GM18499 (cell line): Measurements from ENCODE around the gene SUCLA2.
"Not testable (repeated sequence)": the region's sequence is repeated elsewhere in the genome, so short reads cannot be mapped to it uniquely, and the experiment has no call there.

ENCODE experiments used
- ATAC-seq: cut with Tn5 transposase; IDR thresholded peaks from one replicate; pipeline ENCODE4 v1.9.1; 2021; ENCODE audit warnings: moderate number of reproducible peaks; ENCODE audit not compliant: insufficient read depth, unreplicated experiment

The SUCLA2 gene

GRCh38 chr13:48001114-48001881 is at the start of gene SUCLA2:
TSS of gene SUCLA2 (minus strand) at chr13:48001273. CDS start at chr13:48001269, 4 bp downstream.
- peak; percentile 94 for ATAC-seq

DNA sequence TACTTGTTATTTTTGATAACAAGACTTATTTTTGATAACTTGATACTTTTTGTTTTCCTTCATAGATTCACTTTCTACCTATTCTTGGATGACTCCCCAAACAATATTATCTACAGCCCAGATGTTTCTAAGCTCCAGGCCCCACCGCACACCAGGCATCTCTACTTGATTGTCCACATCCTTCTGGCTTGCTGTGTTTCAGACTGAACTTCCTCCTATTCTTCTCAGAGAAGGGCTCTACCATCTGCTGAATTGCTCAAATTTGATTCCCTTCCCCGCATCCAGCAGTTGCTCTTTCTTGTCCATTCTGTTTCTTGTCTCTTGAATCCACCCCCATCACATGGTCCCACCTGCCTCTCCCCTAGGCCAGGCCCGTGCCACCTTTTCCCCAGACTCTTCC is 49.5 kb upstream of the SUCLA2 start:
- ATAC-seq: no peak

DNA sequence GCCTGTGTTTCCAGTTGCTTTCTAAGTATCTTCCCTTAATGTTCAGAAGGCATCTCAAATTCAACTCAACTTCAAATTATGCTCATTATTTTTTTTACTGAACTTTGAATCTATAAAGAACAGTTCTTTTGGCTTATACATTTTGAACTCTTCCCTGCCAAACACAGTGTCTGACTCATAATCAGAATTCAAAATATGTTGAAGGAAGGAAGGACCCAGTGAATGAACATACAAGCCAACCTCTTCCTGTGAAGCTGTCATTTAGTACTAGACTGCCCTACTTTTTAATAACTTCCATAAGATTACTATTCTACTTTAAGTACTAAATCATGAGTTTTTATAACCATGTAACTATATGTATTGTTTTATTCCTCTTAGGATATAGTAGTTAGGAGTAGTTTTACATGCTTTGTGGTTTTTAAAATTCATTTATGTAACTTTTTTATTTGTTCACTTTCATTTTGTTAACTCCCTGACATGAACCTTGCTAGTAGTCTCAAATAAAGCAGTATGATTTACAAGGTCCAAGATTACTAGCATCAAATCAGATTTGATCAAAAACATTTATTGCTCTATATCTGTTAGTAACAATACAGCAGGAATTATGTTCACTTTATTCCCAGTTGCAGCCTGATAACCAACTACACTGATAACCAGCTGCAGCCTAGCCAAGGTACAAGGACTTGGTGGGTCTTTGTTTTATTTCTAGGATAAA is 42.9 kb upstream of the SUCLA2 start:
- ATAC-seq: no peak

DNA sequence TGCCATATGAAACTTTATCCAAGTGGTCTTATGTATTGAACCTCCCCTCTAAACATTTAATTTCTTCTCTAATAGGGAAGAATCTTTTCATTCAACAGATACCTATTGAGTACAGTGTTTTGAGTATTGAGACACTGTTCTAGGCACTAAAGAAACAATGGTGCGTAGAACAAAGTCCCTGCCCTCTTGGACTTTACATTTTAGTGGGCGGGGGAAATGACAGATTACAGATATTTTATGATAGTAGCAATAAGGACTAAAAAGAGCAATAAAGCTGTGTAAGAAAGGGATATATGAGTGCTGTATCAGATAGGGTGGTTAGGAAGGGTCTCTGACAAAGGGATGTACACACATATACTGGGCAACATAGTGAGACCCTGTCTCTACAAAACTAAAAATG is 41.8 kb upstream of the SUCLA2 start:
- no peak for ATAC-seq

GRCh38 chr13:48040896-48041295 is 39.8 kb upstream of the SUCLA2 start:
- no peak for ATAC-seq

GRCh38 chr13:48040049-48040448 is 39.0 kb upstream of the SUCLA2 start:
- no peak for ATAC-seq

GRCh38 chr13:48038761-48039160 is 37.7 kb upstream of the SUCLA2 start:
- no peak for ATAC-seq

- peak; percentile 86 for ATAC-seq
Observed at GRCh38 chr13:48037346-48038173, 36.5 kb upstream of the SUCLA2 start, which contains the start of gene NUDT15. TSS of gene NUDT15 (plus strand) at chr13:48037726. CDS start at chr13:48037747, 21 bp downstream.

DNA sequence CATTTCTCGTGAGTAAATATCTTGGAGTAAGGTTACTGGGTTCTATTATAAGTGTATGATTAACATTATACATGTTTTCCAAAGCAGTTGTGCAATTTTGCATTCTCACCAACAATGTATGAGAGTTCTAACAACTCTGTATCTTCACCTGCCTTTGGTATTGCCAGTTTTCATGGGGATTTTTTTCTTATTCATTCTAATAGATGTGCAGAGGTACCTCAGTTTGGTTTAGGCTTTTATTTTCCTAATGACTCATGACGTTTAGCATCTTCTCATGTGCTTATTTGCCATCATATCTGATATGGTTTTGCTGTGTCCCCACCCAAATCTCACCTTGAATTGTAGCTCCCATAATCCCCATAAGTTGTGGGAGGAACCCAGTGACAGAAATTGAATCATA is 28.8 kb upstream of the SUCLA2 start:
- no peak for ATAC-seq

DNA sequence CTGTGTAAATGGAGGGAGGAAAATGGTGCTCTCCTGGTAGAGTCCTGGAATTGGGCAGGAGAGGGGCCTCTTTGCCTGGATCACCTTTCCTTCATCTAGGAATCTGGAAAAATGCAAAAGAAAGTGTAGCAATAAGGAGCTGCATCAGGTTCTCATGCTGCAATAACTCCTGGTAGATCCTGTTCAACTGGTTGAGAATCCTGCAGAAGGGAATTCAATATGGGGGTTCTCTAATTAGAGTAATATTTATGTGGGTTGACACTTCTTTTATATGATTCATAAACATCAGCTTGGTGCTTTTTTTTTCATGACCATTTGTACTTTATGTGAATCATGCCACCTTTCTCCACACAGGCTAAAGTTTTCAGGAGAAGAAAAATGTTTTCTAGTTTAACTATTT is 27.0 kb upstream of the SUCLA2 start:
- ATAC-seq: no peak

GRCh38 chr13:48019796-48020195 is 18.7 kb upstream of the SUCLA2 start:
- ATAC-seq: no peak

- no peak for ATAC-seq
Observed at GRCh38 chr13:48018637-48019036, 17.6 kb upstream of the SUCLA2 start.

- no peak for ATAC-seq
Observed at GRCh38 chr13:48014359-48014758, 13.3 kb upstream of the SUCLA2 start.

GRCh38 chr13:48012668-48013067 is 11.6 kb upstream of the SUCLA2 start:
- no peak for ATAC-seq

DNA sequence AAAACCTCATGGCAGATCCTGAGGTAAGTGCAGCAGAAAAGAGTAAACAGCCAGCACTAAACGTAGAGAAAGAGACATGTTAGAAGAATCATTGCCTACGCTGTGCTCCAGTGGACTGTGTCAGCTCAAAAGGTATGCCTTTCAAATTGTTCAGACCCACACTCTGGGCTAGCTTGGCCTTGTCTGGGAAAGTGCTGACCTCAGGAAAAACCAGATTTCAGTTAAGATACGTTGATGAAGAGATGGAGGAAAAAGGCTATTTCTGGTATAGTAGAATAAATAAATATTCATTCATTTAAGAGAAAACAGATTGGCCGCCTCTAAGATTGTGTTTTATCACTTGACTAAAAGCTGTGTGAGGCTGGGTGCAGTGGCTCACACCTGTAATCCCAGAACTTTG is 9.6 kb upstream of the SUCLA2 start:
- ATAC-seq: no peak

- ATAC-seq: no peak
Observed at GRCh38 chr13:48009284-48009683, 8.2 kb upstream of the SUCLA2 start.

GRCh38 chr13:48006396-48006795 is 5.3 kb upstream of the SUCLA2 start:
- no peak for ATAC-seq

- ATAC-seq: no peak
Observed at GRCh38 chr13:48004201-48004600, 3.1 kb upstream of the SUCLA2 start.

DNA sequence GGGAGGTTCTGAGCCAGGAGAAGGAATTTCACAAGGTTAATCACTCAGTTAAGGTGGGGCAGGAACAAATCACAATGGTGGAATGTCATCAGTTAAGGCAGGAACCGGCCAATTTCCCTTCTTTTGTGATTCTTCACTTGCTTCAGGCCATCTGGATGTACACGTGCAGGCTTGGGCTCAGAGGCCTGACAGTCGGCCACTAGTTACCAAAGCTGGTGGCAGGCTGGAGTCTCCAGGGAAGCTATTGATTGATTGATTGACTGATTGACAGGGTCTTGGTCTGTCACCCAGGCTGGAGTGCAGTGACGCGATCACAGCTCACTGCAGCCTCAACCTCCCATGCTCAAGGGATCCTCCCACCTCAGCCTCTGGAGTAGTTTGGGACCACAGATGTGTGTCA is 926 bp upstream of the SUCLA2 start:
- not testable (repeated sequence) for ATAC-seq

DNA sequence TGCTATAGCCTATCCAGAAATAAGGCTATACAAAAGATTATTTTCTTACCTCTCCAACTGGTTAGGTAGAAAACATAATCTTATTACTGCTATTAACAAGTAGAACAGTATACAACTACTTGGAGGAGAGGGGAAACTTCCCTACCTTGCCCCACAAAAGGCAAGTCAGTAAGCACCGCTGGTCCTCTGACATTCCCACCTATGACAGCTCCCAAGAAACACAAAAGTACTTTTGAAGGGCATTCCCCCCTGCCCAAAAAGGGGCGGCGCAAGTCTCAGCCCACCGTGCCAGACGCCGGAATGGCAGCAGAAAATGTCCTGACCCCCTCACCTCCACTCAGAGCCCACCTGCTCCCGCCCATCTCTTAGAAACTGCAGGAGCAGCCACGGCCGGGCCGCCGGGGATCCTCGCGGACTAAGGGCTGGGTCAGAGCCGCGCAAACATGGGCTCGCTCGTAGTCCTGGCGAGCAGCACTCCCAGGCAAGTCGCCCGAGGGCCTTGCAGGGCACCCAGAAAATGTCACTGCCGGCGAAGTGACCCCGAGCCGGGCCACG is 437 bp downstream of the SUCLA2 start:
- peak; percentile 25 for ATAC-seq

DNA sequence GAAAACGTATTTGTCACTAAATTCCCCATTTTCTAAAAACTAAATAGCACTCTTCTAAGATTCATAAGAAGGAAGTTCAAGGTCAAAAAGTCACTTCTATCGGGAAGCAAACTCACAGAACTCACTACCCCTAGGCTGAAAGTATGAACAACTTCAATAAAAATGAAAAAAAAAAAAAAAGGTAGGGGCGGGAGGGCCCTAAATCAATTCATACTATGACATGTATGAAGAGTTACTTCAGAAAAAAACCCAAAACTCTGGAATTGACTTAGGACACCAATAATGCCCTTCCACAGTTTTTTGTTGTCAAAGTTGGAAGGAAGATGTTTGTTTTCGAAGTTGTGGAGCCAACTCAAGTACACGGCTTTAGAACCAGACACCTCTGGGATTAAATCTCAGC is 1.1 kb downstream of the SUCLA2 start:
- no peak for ATAC-seq
